Left ventricle myocardium inferior (tissue), 1 donor: ENCODE measurements around the gene FLT3LG. TPM values are rescaled to one million over a fixed set of nuclear protein-coding genes. Genes with fewer than 3 reads are reported as not detected.

ENCODE experiments used
- DNase-seq: peaks from one replicate; pipeline ENCODE4 v3.0.0-alpha.2; 2020
- H3K27ac ChIP-seq: fragments of 200-600 bp; replicated peaks from 2 replicates; pipeline ENCODE4 v1.8.0; 2021
- H3K27me3 ChIP-seq: fragments of 200-600 bp; 2 replicates; pipeline ENCODE4 v1.8.0; 2021; ENCODE audit warnings: low read depth
- H3K36me3 ChIP-seq: fragments of 200-600 bp; 2 replicates; pipeline ENCODE4 v1.8.0; 2021
- H3K4me1 ChIP-seq: fragments of 200-600 bp; 2 replicates; pipeline ENCODE4 v1.8.0; 2021
- H3K4me3 ChIP-seq: fragments of 200-600 bp; 2 replicates; pipeline ENCODE4 v1.8.0; 2021; ENCODE audit warnings: mild to moderate bottlenecking, moderate library complexity
- H3K9me3 ChIP-seq: fragments of 200-600 bp; replicated peaks from 2 replicates; pipeline ENCODE4 v1.8.0; 2021
- intact Hi-C: fragments of 100-400 bp; cut with micrococcal nuclease; formaldehyde crosslinking; loops from one replicate; pipeline ENCODE4 v1.11.0; 2022
- total RNA-seq: library from RNA; stranded (reverse); fragmentation: NEBNext Ultra II Directional; extraction: Animal tissue kit (Norgen Biotek cat#: 25700); gene quantifications from one replicate; pipeline ENCODE4 v1.2.1, GENCODE V29; 2021
- TF ChIP-seq, protein P1 (sequence below): fragments of 200-600 bp; IDR thresholded peaks from 2 replicates; pipeline ENCODE4 v1.8.0; 2021; ENCODE audit warnings: antibody characterized with exemption, mild to moderate bottlenecking, borderline replicate concordance
- donor health status: DM: no; HTN: yes; CAD: no; lungs with severe emphysema.

The FLT3LG gene
- total RNA-seq, 1 donor from 2014 or later: 3.1 TPM

DNA sequence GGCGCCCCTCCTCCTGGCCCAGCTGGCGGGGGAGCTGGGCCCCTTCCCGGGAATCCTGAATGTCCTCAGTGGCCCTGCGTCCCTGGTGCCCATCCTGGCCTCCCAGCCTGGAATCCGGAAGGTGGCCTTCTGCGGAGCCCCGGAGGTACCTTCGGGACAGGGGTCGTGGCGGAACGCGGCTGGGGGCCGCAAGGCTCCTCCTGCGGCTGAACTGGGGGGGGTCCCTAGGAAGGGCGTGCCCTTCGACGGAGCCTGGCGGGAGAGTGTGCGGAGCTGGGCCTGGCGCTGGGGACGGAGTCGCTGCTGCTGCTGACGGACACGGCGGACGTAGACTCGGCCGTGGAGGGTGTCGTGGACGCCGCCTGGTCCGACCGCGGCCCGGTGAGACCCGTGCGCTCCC is 12.4 kb upstream of the FLT3LG start:
- Histone ChIP-seq H3K4me1 (peaks cover 16% of the 10 kb centered on the region), H3K9me3 (no peaks in the 10 kb centered on the region), H3K36me3 (peaks cover 37% of the 10 kb centered on the region), H3K27ac (no peak overlapping the region), H3K4me3 (no peak overlapping the region), H3K27me3 (no peaks in the 10 kb centered on the region)
- intact Hi-C loops: no loop called here
- TF ChIP-seq, protein P1, sequence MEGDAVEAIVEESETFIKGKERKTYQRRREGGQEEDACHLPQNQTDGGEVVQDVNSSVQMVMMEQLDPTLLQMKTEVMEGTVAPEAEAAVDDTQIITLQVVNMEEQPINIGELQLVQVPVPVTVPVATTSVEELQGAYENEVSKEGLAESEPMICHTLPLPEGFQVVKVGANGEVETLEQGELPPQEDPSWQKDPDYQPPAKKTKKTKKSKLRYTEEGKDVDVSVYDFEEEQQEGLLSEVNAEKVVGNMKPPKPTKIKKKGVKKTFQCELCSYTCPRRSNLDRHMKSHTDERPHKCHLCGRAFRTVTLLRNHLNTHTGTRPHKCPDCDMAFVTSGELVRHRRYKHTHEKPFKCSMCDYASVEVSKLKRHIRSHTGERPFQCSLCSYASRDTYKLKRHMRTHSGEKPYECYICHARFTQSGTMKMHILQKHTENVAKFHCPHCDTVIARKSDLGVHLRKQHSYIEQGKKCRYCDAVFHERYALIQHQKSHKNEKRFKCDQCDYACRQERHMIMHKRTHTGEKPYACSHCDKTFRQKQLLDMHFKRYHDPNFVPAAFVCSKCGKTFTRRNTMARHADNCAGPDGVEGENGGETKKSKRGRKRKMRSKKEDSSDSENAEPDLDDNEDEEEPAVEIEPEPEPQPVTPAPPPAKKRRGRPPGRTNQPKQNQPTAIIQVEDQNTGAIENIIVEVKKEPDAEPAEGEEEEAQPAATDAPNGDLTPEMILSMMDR: no peak
- DNase-seq: no peak

GRCh38 chr19:49462492-49462891 is 11.5 kb upstream of the FLT3LG start:
- intact Hi-C loops: no loop called here
- Histone ChIP-seq H3K4me3 (no peak overlapping the region), H3K36me3 (peaks cover 40% of the 10 kb centered on the region), H3K9me3 (no peaks in the 10 kb centered on the region), H3K27ac (no peak overlapping the region), H3K4me1 (peaks cover 8% of the 10 kb centered on the region), H3K27me3 (no peaks in the 10 kb centered on the region)
- DNase-seq: no peak
- TF ChIP-seq, protein P1: no peak

DNA sequence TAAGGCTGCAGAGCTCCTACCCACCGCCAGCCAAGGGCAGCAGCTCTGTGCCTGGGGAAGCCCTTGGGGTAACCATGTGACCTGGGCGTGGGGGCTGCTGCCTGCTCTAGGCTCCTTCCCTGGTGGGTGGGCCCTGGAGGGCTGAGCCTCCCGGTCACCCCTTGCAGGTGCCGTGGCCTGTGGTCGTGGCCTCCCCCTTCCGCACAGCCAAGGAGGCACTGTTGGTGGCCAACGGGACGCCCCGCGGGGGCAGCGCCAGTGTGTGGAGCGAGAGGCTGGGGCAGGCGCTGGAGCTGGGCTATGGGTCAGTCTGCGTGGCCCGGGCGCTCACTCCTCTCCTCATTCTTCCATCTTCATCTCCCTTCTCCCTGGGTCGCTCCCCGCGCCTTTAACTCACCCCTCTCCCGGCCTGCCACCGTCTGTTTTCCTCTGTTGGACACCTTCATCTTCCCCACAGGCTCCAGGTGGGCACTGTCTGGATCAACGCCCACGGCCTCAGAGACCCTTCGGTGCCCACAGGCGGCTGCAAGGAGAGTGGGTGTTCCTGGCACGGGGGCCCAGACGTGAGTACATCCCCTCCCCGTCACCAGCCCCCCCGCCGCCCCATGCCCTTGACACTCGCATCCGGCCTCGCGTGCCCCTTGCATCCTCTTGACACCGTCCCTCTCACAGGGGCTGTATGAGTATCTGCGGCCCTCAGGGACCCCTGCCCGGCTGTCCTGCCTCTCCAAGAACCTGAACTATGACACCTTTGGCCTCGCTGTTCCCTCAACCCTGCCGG is 9.9 kb upstream of the FLT3LG start:
- Histone ChIP-seq H3K4me1 (peaks cover 9% of the 10 kb centered on the region), H3K27ac (no peak overlapping the region), H3K27me3 (no peaks in the 10 kb centered on the region), H3K4me3 (no peak overlapping the region), H3K36me3 (peaks cover 39% of the 10 kb centered on the region), H3K9me3 (no peaks in the 10 kb centered on the region)
- TF ChIP-seq, protein P1: no peak
- DNase-seq: no peak
- intact Hi-C loops: no loop called here

DNA sequence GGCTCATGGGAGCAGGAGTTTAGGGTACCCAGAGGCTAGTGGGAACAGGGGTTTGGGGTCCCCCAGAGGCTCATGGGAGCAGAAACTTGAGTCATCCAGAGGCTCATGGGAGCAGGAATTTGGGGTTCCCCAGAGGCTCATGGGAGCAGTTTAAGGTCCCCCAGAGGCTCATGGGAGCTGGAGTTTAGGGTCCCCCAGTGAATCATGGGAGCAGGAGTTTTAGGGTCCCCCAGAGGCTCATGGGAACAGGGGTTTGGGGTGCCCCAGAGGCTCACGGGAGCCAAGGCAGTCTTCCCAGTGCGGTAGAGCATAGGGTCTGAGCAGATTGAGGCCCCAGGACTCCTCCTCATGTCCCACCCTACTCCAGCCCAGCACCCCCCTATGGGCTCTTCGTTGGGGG is 8.6 kb upstream of the FLT3LG start:
- H3K4me1 ChIP-seq: peaks cover 21% of the 10 kb centered on the region
- H3K4me3 ChIP-seq: no peak overlapping the region
- peaks cover 26% of the 10 kb centered on the region for H3K36me3 ChIP-seq
- TF ChIP-seq, protein P1: no peak
- no peak overlapping the region for H3K27ac ChIP-seq
- no peaks in the 10 kb centered on the region for H3K27me3 ChIP-seq
- no peak for DNase-seq
- intact Hi-C loops: no loop called here
- no peaks in the 10 kb centered on the region for H3K9me3 ChIP-seq

GRCh38 chr19:49468199-49468598 is 5.8 kb upstream of the FLT3LG start:
- intact Hi-C loops: no loop called here
- H3K9me3 ChIP-seq: no peaks in the 10 kb centered on the region
- peaks cover 22% of the 10 kb centered on the region for H3K36me3 ChIP-seq
- TF ChIP-seq, protein P1: no peak
- no peak overlapping the region for H3K4me3 ChIP-seq
- H3K4me1 ChIP-seq: peaks cover 26% of the 10 kb centered on the region
- H3K27ac ChIP-seq: peak overlapping the region; percentile 88
- H3K27me3 ChIP-seq: no peaks in the 10 kb centered on the region
- DNase-seq: no peak
